Pancreas (tissue), 10 donors: ENCODE measurements around the gene AFDN. TPM values are rescaled to one million over a fixed set of nuclear protein-coding genes. Genes with fewer than 3 reads are reported as not detected.

Experiments used
- ATAC-seq, 4 donors: fragments of 200-7000 bp; cut with Tn5 transposase; one replicate each; pipeline versions ENCODE4 v1.8.0 to v1.9.1; 2020; ENCODE audit warnings: mild to moderate bottlenecking in 4 of 4, moderate library complexity in 4 of 4
- DNase-seq, 6 donors: peaks; one replicate each; pipeline ENCODE4 v3.0.0-alpha.2; 2020
- FAIRE-seq: peaks from 2 replicates; lab custom pipeline; 2012; peaks lifted over from hg19 to GRCh38; lab: Jason Lieb, UNC
- H3K27ac ChIP-seq, 4 donors: fragments of 200-600 bp; sonication (generic); 1 replicate in 3 of 4; 2 replicates in 1 of 4; pipeline versions ENCODE4 v1.5.0 to v1.8.0; 2020
- H3K27me3 ChIP-seq, 4 donors: fragments of 200-600 bp; one replicate each; pipeline ENCODE4 v1.8.0; 2021
- H3K36me3 ChIP-seq, 3 donors: fragments of 200-600 bp; sonication (generic) in 1 of 3; one replicate each; pipeline versions ENCODE4 v1.5.0 to v1.8.0; 2020 to 2021
- H3K4me1 ChIP-seq, 3 donors: fragments of 200-600 bp; one replicate each; pipeline ENCODE4 v1.8.0; 2021
- H3K4me3 ChIP-seq, 4 donors: fragments of 200-600 bp; sonication (generic) in 2 of 4; one replicate each; pipeline versions ENCODE4 v1.5.0 to v1.8.0; 2020 to 2021
- H3K9me3 ChIP-seq, 4 donors: fragments of 200-600 bp; one replicate each; pipeline ENCODE4 v1.8.0; 2021
- CTCF ChIP-seq, 4 donors: fragments of 200-600 bp; sonication (generic) in 3 of 4; IDR thresholded peaks; one replicate each; pipeline versions ENCODE4 v1.5.0 to v1.8.0; 2021; ENCODE audit warnings: antibody characterized with exemption in 4 of 4
- WGBS, 2 donors: extraction: QIAGEN DNeasy Blood & Tissue Kit; methylation state at CpG; one replicate each; pipeline ENCODE4 v1.1.7; 2013; 5-methylcytosine and 5-hydroxymethylcytosine counted together
- intact Hi-C, 3 donors: fragments of 100-400 bp; cut with DNase I; formaldehyde crosslinking; loops; one replicate each; pipeline versions ENCODE4 v1.11.1 to v1.14.2; 2022
- polyA plus RNA-seq, 2 donors: library from polyadenylated mRNA; stranded (reverse); fragments of 200-250 nt; gene quantifications; one replicate each; pipeline ENCODE4 v1.2.3, GENCODE V29; 2013
- total RNA-seq, 6 donors: library from RNA; stranded (reverse); fragmentation: NEBNext Ultra II Directional in 4 of 6; extraction: Animal tissue kit (Norgen Biotek cat#: 25700) in 4 of 6; gene quantifications; one replicate each; pipeline versions ENCODE4 v1.2.1 to v1.2.4, GENCODE V29; 2021 to 2023
- donor health status: healthy with polysubstance abuse.
- donor health status: DM: no; HTN: no; CAD: no; lungs with moderate emphysema.
- donor health status: DM: no; HTN: no; CAD: no.
- donor health status: control.
- donor health status: control.
- donor health status: Bipolar disorder and iron deficiency.
- donor health status: DM: yes; HTN: yes; CAD: no.
- donor health status: DM: no; HTN: no; CAD: no.
- donor health status: DM: no; HTN: no; CAD: no.
- donor health status: DM: yes; HTN: yes; CAD: no.

Gene AFDN
- total and polyA plus RNA-seq, 8 donors = 55.2 to 122 (median 73.3) TPM

GRCh38 chr6:167791091-167791779 is 35.5 kb upstream of the AFDN start:
- no peak for TF ChIP-seq CTCF (IDR thresholded peaks at IDR 0.05)
- no peaks in the 10 kb centered on the region for H3K27me3 ChIP-seq
- FAIRE-seq = no peak
- no peak overlapping the region for H3K4me3 ChIP-seq
- no peaks in the 10 kb centered on the region for H3K4me1 ChIP-seq
- peak overlapping the region in 3 of 4 donors; percentile 35 to 79 (median 71) for H3K27ac ChIP-seq
- ATAC-seq = peak; percentile 24 to 73 (median 68)
- peak in 1 of 6 donors; percentile 37 for DNase-seq
- intact Hi-C loops = no loop called here
- H3K9me3 ChIP-seq = no peaks in the 10 kb centered on the region
- no peaks in the 10 kb centered on the region for H3K36me3 ChIP-seq
- WGBS, 2 donors = 53 to 59% methylated on average over 11 of the region's 11 CpGs

DNA sequence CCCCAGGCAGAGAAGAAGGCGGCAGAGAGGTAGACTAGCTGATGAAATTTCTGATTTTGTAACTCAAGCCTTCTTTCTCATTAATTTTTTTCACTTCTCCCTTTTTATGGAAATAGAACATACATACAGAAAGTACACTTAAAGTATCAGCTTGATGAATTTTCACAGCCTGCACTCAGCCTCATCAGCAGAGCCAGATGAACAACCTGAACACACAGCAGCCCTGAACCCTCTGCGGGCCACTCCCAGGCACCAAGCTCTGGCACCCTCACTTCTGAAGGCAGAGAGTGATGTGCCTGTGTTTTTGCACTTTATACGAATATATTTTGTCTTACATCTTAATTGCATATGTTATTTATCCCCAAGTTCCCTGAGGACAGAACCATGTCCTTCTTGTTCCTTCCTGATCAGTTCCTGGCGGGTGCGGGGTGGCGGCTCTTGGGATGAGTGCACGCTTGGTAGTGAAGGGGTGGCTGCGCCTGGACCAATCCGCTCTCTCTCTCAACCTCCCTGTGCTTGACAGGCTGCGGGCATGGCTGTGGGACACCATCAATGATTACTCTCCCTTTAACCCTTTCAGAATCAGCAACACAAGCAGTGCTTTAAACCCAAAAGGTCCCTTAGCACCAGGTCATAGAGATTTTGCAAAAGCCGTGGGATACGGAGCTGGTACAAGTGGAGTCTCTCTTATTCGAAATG is 34.8 kb upstream of the AFDN start:
- FAIRE-seq (no peak), DNase-seq (no peak), ATAC-seq (no peak)
- no peak overlapping the region for H3K4me3 ChIP-seq
- H3K9me3 ChIP-seq = no peaks in the 10 kb centered on the region
- no peaks in the 10 kb centered on the region for H3K36me3 ChIP-seq
- no peak for TF ChIP-seq CTCF (IDR thresholded peaks at IDR 0.05)
- intact Hi-C loops = no loop called here
- H3K27ac ChIP-seq = peak overlapping the region in 3 of 4 donors; percentile 35 to 79 (median 71)
- no peaks in the 10 kb centered on the region for H3K4me1 ChIP-seq
- WGBS, 2 donors = 74 to 81% methylated on average over 13 of the region's 13 CpGs
- no peaks in the 10 kb centered on the region for H3K27me3 ChIP-seq

GRCh38 chr6:167793421-167793820 is 33.3 kb upstream of the AFDN start:
- H3K36me3 ChIP-seq = no peaks in the 10 kb centered on the region
- DNase-seq = no peak
- intact Hi-C loops = no loop called here
- WGBS, 2 donors = 52 to 56% methylated on average over 9 of the region's 9 CpGs
- no peak overlapping the region for H3K4me3 ChIP-seq
- H3K9me3 ChIP-seq = no peaks in the 10 kb centered on the region
- no peaks in the 10 kb centered on the region for H3K27me3 ChIP-seq
- no peak for FAIRE-seq
- no peak overlapping the region for H3K27ac ChIP-seq
- peaks cover 0 to 3% (median 0%) of the 10 kb centered on the region in 3 donors for H3K4me1 ChIP-seq
- no peak for ATAC-seq
- no peak for TF ChIP-seq CTCF (IDR thresholded peaks at IDR 0.05)

GRCh38 chr6:167794161-167795157 is 32.3 kb upstream of the AFDN start:
- H3K27ac ChIP-seq = no peak overlapping the region
- 44 to 51% methylated on average over 18 of the region's 18 CpGs for WGBS, 2 donors

More at GRCh38 chr6:167794161-167795157, 32.3 kb upstream of the AFDN start:
- Histone ChIP-seq H3K36me3 (no peaks in the 10 kb centered on the region), H3K9me3 (no peaks in the 10 kb centered on the region), H3K4me1 (peaks cover 0 to 8% (median 0%) of the 10 kb centered on the region in 3 donors), H3K27me3 (no peaks in the 10 kb centered on the region), H3K4me3 (no peak overlapping the region)
- DNase-seq (peak in 4 of 6 donors; percentile 44 to 71 (median 65)), ATAC-seq (peak; percentile 43 to 65 (median 55)), FAIRE-seq (no peak)
- intact Hi-C loops = no loop called here
- no peak for TF ChIP-seq CTCF (IDR thresholded peaks at IDR 0.05)
